A673 (cell line): ENCODE measurements around the gene ZNF683. TPM values are rescaled to one million over a fixed set of nuclear protein-coding genes. Genes with fewer than 3 reads are reported as not detected.

Experiments used
- BruUV-seq: library from RNA; stranded (reverse); fragments of 400-500 nt; replicated peaks from 2 replicates; lab custom pipeline; 2021; lab: Mats Ljungman, UMichigan
- CTCF ChIA-PET: fragments of 300-600 bp; sonication (Branson Sonifier 250); formaldehyde crosslinking; loops from one replicate; lab custom pipeline; 2022; ENCODE audit warnings: antibody characterized with exemption; lab: Charles Lee
- POLR2A ChIA-PET: fragments of 300-600 bp; sonication (Branson Sonifier 250); formaldehyde crosslinking; loops from one replicate; lab custom pipeline; 2022; ENCODE audit warnings: antibody characterized with exemption; ENCODE audit not compliant: low non-redundant PET; lab: Charles Lee
- DNase-seq: peaks from one replicate; pipeline ENCODE4 v3.0.0-alpha.2; 2015; ENCODE audit warnings: low spot score
- H3K27ac ChIP-seq: fragments of 200-600 bp; sonication (generic); 2 replicates; pipeline ENCODE4 v1.5.1; 2016; ENCODE audit warnings: mixed run types, low read depth, mild to moderate bottlenecking, mixed read lengths, antibody characterized with exemption, low read length; ENCODE audit not compliant: poor library complexity, severe bottlenecking
- H3K27me3 ChIP-seq: fragments of 200-600 bp; sonication (generic); replicated peaks from 2 replicates; pipeline ENCODE4 v1.6.1; 2017; ENCODE audit warnings: mixed run types, low read depth, mild to moderate bottlenecking, mixed read lengths, antibody characterized with exemption, low read length; ENCODE audit not compliant: insufficient read depth, poor library complexity
- H3K36me3 ChIP-seq: fragments of 200-600 bp; sonication (generic); 2 replicates; pipeline ENCODE4 v1.6.1; 2016; ENCODE audit warnings: mixed run types, mild to moderate bottlenecking, mixed read lengths, antibody characterized with exemption, low read length; ENCODE audit not compliant: insufficient read depth, poor library complexity, severe bottlenecking
- H3K4me1 ChIP-seq: fragments of 200-600 bp; sonication (generic); 2 replicates; pipeline ENCODE4 v1.6.1; 2017; ENCODE audit warnings: mixed run types, mild to moderate bottlenecking, mixed read lengths, antibody characterized with exemption, low read length; ENCODE audit not compliant: insufficient read depth, poor library complexity, severe bottlenecking
- H3K4me3 ChIP-seq: fragments of 200-600 bp; sonication (generic); 2 replicates; pipeline ENCODE4 v1.5.1; 2016; ENCODE audit warnings: low read depth, mixed run types, mild to moderate bottlenecking, mixed read lengths, low read length; ENCODE audit not compliant: poor library complexity, severe bottlenecking
- H3K9me3 ChIP-seq: fragments of 200-600 bp; sonication (generic); 2 replicates; pipeline ENCODE4 v1.6.1; 2016; ENCODE audit warnings: mixed run types, low read depth, mild to moderate bottlenecking, mixed read lengths, antibody characterized with exemption, low read length; ENCODE audit not compliant: poor library complexity, severe bottlenecking
- EZH2 ChIP-seq: fragments of 200-600 bp; sonication (generic); IDR thresholded peaks from 2 replicates; pipeline ENCODE4 v1.6.1; 2017; ENCODE audit warnings: borderline replicate concordance, low read depth, mild to moderate bottlenecking, mixed read lengths, antibody characterized with exemption, low read length; ENCODE audit not compliant: poor library complexity, severe bottlenecking
- intact Hi-C: fragments of 100-400 bp; cut with micrococcal nuclease; formaldehyde crosslinking; loops from one replicate; pipeline ENCODE4 v1.10.0; 2022; ENCODE audit not compliant: unreplicated experiment
- total RNA-seq: library from RNA; stranded (reverse); gene quantifications from 2 replicates; pipeline ENCODE4 v1.2.3, GENCODE V29; 2021
- TF ChIP-seq, protein P1 (sequence below): fragments of 300-800, 200-600 bp; sonication (generic); conservative IDR thresholded peaks from 2 replicates; pipeline ENCODE4 v1.5.1; 2017; ENCODE audit warnings: low read depth, mild to moderate bottlenecking, antibody characterized with exemption, low read length, moderate library complexity, mixed read lengths

ZNF683 gene
- total RNA-seq, 1 experiment from 2014 or later, result not detected

DNA sequence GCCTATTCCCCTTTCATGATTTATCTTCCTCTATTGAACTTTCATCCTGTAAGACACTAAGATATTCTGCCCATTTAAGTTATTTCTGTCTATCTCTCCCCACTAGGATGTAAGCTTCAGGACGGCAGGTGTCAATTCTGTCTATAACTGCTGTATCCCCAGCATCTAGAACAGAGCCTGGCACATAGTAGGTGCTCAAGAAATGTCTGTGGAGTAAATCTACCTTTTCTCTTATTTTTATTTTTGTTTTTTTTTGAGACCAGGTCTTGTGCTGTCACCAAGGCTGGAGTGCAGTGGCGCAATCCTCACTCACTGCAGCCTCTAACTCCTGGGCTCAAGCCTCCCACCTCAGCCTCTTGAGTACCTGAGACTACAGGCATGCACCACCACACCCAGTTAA, 49.2 kb downstream of the ZNF683 start:
- H3K9me3 ChIP-seq, result no peaks in the 10 kb centered on the region
- no peak for DNase-seq
- intact Hi-C loops, result loop anchor here (5.0 kb wide), 1 partner anchor 156 kb away; the partner anchor contains the start of genes C1orf232 and ZNF593
- H3K4me1 ChIP-seq, result no peaks in the 10 kb centered on the region
- no peak overlapping the region for H3K27ac ChIP-seq
- ChIA-PET CTCF (no interaction called here), POLR2A (no interaction called here)
- H3K36me3 ChIP-seq, result no peaks in the 10 kb centered on the region
- H3K4me3 ChIP-seq, result no peak overlapping the region
- BruUV-seq, result no TSS peak
- H3K27me3 ChIP-seq, result no peaks in the 10 kb centered on the region
- no peak for TF ChIP-seq EZH2
- TF ChIP-seq, protein P1, sequence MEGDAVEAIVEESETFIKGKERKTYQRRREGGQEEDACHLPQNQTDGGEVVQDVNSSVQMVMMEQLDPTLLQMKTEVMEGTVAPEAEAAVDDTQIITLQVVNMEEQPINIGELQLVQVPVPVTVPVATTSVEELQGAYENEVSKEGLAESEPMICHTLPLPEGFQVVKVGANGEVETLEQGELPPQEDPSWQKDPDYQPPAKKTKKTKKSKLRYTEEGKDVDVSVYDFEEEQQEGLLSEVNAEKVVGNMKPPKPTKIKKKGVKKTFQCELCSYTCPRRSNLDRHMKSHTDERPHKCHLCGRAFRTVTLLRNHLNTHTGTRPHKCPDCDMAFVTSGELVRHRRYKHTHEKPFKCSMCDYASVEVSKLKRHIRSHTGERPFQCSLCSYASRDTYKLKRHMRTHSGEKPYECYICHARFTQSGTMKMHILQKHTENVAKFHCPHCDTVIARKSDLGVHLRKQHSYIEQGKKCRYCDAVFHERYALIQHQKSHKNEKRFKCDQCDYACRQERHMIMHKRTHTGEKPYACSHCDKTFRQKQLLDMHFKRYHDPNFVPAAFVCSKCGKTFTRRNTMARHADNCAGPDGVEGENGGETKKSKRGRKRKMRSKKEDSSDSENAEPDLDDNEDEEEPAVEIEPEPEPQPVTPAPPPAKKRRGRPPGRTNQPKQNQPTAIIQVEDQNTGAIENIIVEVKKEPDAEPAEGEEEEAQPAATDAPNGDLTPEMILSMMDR, result no peak

DNA sequence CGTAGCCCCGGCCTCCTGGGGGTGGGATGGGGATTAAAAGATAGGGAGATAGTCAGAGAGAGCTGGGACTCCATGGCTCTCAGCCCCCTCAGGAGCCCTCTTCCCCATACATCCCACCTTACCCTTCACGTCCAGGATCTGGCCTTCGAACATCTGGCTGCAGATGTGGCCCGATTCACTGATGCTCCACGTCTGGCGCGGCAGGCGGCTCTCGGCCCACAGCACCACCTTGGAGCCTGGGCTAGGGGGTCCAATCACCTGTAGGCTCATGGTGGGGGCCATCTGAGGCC, 50.6 kb downstream of the ZNF683 start:
- ChIA-PET POLR2A (no interaction called here), CTCF (interaction anchor here (0.5 to 1.6 kb wide), 6 partner anchors 43 to 230 kb away, joined by 3 to 5 read pairs (median 4); partner anchors contain the start of genes CATSPER4, SH3BGRL3 and ZNF593)
- no peaks in the 10 kb centered on the region for H3K4me1 ChIP-seq

DNA sequence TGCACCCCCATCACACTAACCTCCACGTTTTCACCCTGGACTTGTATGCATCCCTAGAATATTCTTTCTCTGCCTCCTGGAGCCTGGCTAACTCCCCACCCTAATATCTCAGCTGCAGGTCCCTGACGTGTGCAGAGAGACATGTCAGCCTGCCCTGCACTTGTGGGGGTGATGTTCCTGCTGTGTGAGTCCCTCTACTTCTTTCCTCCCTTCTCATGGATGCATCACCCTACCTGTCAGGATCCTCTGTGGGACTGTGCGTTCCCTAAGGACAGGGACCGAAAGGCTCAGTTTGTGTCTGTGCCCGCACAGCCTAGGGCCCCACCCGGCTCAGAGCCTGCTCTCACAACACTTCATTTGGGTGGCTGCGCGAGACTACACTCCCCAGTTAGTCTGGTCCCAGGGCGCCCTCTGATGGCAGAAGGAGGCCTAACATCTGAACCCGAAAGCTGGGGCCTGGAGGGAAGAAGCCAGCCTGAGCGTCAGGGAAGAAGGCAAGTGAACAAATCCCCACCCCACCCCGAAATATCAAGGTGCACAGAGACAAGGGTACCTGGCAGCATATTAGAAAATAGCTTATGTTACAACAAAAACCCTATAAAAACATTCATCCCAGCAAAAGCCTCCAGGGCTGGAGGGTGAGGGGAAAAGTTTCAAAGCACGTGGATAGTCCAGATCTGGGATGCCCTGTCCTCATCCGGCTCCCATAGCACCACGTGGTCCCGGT, 51.1 kb downstream of the ZNF683 start:
- CTCF ChIA-PET, result interaction anchor here (0.5 to 1.6 kb wide), 6 partner anchors 42 to 231 kb away, joined by 3 to 5 read pairs (median 4); partner anchors contain the start of genes CATSPER4, SH3BGRL3 and ZNF593
- no peak overlapping the region for H3K4me3 ChIP-seq
- H3K27me3 ChIP-seq, result no peaks in the 10 kb centered on the region
- DNase-seq, result peak; percentile 90
- TF ChIP-seq, protein P1, result peak; percentile 93
- TF ChIP-seq EZH2, result no peak
- no peaks in the 10 kb centered on the region for H3K4me1 ChIP-seq
- no peaks in the 10 kb centered on the region for H3K36me3 ChIP-seq
- H3K27ac ChIP-seq, result no peak overlapping the region
- intact Hi-C loops, result loop anchor here (1.0 to 5.0 kb wide), 3 partner anchors 36 to 216 kb away; partner anchors contain the start of genes C1orf232 and ZNF593
- BruUV-seq, result no TSS peak
- POLR2A ChIA-PET, result no interaction called here
- no peaks in the 10 kb centered on the region for H3K9me3 ChIP-seq

More for the DNA sequence above, 50.6 kb downstream of the ZNF683 start:
- Histone ChIP-seq H3K4me3 (no peak overlapping the region), H3K27me3 (no peaks in the 10 kb centered on the region), H3K27ac (no peak overlapping the region), H3K36me3 (no peaks in the 10 kb centered on the region), H3K9me3 (no peaks in the 10 kb centered on the region)
- intact Hi-C loops, result loop anchor here (5.0 kb wide), 1 partner anchor 155 kb away; the partner anchor contains the start of genes C1orf232 and ZNF593
- BruUV-seq, result no TSS peak
- no peak for TF ChIP-seq EZH2
- TF ChIP-seq, protein P1, result no peak
- DNase-seq, result no peak
